HCT116 (cell line): Measurements from ENCODE around the gene PRR7.

Source experiments
- ATF3 ChIP-seq: IDR thresholded peaks from 2 replicates; pipeline ENCODE4 v1.6.1; 2012
- CBX3 ChIP-seq: IDR thresholded peaks from 2 replicates; pipeline ENCODE4 v1.6.1; 2012; ENCODE audit warnings: low read depth
- CTCF ChIP-seq, 3 experiments: fragments of 200-600 bp in 1 of 3; sonication (generic) in 1 of 3; IDR thresholded peaks in 2 of 3; conservative IDR thresholded peaks in 1 of 3; 2 replicates each; pipeline ENCODE4 v1.5.1; 2012 to 2017; ENCODE audit warnings: low read depth in 2 of 3, low read length in 2 of 3, antibody characterized with exemption in 1 of 3, borderline replicate concordance in 1 of 3, control low read depth in 1 of 3, mild to moderate bottlenecking in 1 of 3, mixed read lengths in 1 of 3, mixed run types in 1 of 3, moderate library complexity in 1 of 3; ENCODE audit not compliant: insufficient read depth in 1 of 3
- EZH2phosphoT487 ChIP-seq: fragments of 200-600 bp; IDR thresholded peaks from 2 replicates; pipeline ENCODE4 v1.6.1; 2018; ENCODE audit warnings: antibody characterized with exemption, borderline replicate concordance
- MAX ChIP-seq: IDR thresholded peaks from 2 replicates; pipeline ENCODE4 v1.6.1; 2012
- RAD21 ChIP-seq: IDR thresholded peaks from 2 replicates; pipeline ENCODE4 v1.6.1; 2012; ENCODE audit warnings: low read depth, mild to moderate bottlenecking
- REST ChIP-seq: IDR thresholded peaks from 2 replicates; pipeline ENCODE4 v1.6.1; 2012; ENCODE audit warnings: low read depth
- SP1 ChIP-seq: IDR thresholded peaks from 2 replicates; pipeline ENCODE4 v1.6.1; 2012; ENCODE audit warnings: low read depth

GRCh38 chr5:177403792-177404640 lies 42.6 kb upstream of the PRR7 start:
- TF ChIP-seq REST (no peak), CTCF (IDR thresholded peaks at IDR 0.05 in 2 of 3, conservative IDR thresholded peaks at IDR 0.05 in 1 of 3; ENCODE audit: borderline replicate concordance in 1 of 3, insufficient read depth in 1 of 3, low read depth in 2 of 3, low read length in 2 of 3) (peak in 2 of 3 experiments; percentile 55 to 69; a peak in 4 of 6 replicates), EZH2phosphoT487 (no peak), SP1 (no peak), CBX3 (no peak), MAX (no peak), ATF3 (no peak), RAD21 (no peak)
